Measurements from ENCODE around the gene RBM10.
"Not testable (repeated sequence)": the region's sequence is repeated elsewhere in the genome, so short reads cannot be mapped to it uniquely, and the experiment has no call there.

Gene RBM10

GRCh38 chrX:47144626-47145394 is at the start of gene RBM10, which contains the start of gene NDUFB11:
TSS of gene RBM10 (plus strand) at chrX:47145221. CDS start at chrX:47147482, 2,261 bp downstream.
TSS of gene NDUFB11 (minus strand) at chrX:47144702. CDS start at chrX:47144679, 23 bp downstream.
- H3K36me3 Mint-ChIP-seq (ENCODE audit: low read depth) = peaks cover 67% of the 10 kb centered on the region

DNA sequence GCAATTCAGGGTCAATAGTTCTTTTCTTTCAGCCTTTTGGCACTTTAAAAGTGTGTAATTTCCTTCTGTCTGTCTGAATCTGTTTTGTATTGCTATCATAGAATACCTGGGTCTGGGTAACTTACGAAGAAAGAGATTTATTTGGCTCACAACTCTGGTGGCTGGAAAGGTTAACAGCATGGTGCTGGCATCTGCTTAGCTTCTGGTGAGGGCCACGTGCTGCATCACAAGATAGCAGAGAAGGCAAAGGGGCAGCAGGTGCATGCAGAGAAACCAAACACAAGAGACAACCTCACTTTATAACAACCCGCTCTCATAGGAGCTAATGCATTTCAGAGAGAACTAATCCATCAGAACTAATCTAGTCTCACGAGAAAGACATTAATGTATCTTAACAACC is 48.0 kb upstream of the RBM10 start:
- no peaks in the 10 kb centered on the region for H3K4me1 Mint-ChIP-seq (ENCODE audit: low read depth)
- intact Hi-C loops (cut with micrococcal nuclease) = no loop called here
- no peaks in the 10 kb centered on the region for H3K9me3 Mint-ChIP-seq
- no peaks in the 10 kb centered on the region for H3K36me3 Mint-ChIP-seq (ENCODE audit: low read depth)
- no peak overlapping the region for H3K4me3 Mint-ChIP-seq
- no peak overlapping the region for H3K27ac Mint-ChIP-seq
- H3K27me3 Mint-ChIP-seq = no peaks in the 10 kb centered on the region

More at GRCh38 chrX:47144626-47145394, at the start of gene RBM10, which contains the start of gene NDUFB11:
- peak within 1 kb of the TSS; percentile 99 for H3K27ac Mint-ChIP-seq
- H3K27me3 Mint-ChIP-seq = no peaks in the 10 kb centered on the region
- intact Hi-C loops (cut with micrococcal nuclease) = loop anchor here (2.0 kb wide), 1 partner anchor 16 kb away; no protein-coding TSS in a partner anchor
- H3K4me1 Mint-ChIP-seq (ENCODE audit: low read depth) = peaks cover 36% of the 10 kb centered on the region
- H3K4me3 Mint-ChIP-seq = peak within 1 kb of the TSS; percentile 97
- no peaks in the 10 kb centered on the region for H3K9me3 Mint-ChIP-seq

GRCh38 chrX:47098338-47099094 is 46.5 kb upstream of the RBM10 start:
- Mint-ChIP-seq H3K9me3 (no peaks in the 10 kb centered on the region), H3K4me3 (no peak overlapping the region), H3K27ac (no peak overlapping the region), H3K4me1 (ENCODE audit: low read depth) (no peaks in the 10 kb centered on the region), H3K36me3 (ENCODE audit: low read depth) (no peaks in the 10 kb centered on the region), H3K27me3 (no peaks in the 10 kb centered on the region)
- intact Hi-C loops (cut with micrococcal nuclease) = no loop called here

GRCh38 chrX:47101206-47101605 is 43.8 kb upstream of the RBM10 start:
- Mint-ChIP-seq H3K27ac (no peak overlapping the region), H3K36me3 (ENCODE audit: low read depth) (no peaks in the 10 kb centered on the region)

DNA sequence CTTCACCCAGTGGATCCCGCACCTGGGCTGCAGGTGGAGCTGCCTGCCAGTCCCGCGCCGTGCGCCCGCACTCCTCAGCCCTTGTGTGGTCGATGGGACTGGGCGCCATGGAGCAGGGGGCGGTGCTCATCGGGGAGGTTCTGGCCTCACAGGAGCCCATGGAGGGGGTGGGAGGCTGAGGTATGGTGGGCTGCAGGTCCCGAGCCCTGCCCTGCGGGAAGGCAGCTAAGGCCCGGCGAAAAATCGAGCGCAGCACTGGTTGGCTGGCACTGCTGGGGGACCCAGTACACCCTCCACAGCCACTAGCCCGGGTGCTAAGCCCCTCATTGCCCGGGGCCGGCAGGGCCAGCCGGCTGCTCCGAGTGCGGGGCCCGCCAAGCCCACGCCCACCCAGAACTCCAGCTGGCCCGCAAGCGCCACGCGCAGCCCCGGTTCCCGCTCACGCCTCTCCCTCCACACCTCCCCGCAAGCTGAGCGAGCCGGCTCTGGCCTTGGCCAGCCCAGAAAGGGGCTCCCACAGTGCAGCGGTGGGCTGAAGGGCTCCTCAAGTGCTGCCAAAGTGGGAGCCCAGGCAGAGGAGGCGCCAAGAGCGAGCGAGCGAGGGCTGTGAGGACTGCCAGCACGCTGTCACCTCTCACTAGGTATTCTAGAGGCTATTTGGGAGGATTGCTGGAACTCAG is 33.9 kb upstream of the RBM10 start:
- intact Hi-C loops (cut with micrococcal nuclease); H3K27me3 Mint-ChIP-seq: not testable (repeated sequence)

More at GRCh38 chrX:47101206-47101605, 43.8 kb upstream of the RBM10 start:
- Mint-ChIP-seq H3K27me3 (no peaks in the 10 kb centered on the region), H3K9me3 (no peaks in the 10 kb centered on the region), H3K4me1 (ENCODE audit: low read depth) (no peaks in the 10 kb centered on the region), H3K4me3 (no peak overlapping the region)
- intact Hi-C loops (cut with micrococcal nuclease) = no loop called here

GRCh38 chrX:47112316-47112954 is 32.6 kb upstream of the RBM10 start:
- no peaks in the 10 kb centered on the region for H3K9me3 Mint-ChIP-seq
- no peaks in the 10 kb centered on the region for H3K4me1 Mint-ChIP-seq (ENCODE audit: low read depth)
- H3K36me3 Mint-ChIP-seq (ENCODE audit: low read depth) = no peaks in the 10 kb centered on the region
- intact Hi-C loops (cut with micrococcal nuclease) = no loop called here
- H3K4me3 Mint-ChIP-seq = no peak overlapping the region
- no peaks in the 10 kb centered on the region for H3K27me3 Mint-ChIP-seq
- no peak overlapping the region for H3K27ac Mint-ChIP-seq

More for the DNA sequence above, 33.9 kb upstream of the RBM10 start:
- not testable (repeated sequence) for H3K9me3 Mint-ChIP-seq; H3K36me3 Mint-ChIP-seq (ENCODE audit: low read depth); H3K27ac Mint-ChIP-seq; H3K4me1 Mint-ChIP-seq (ENCODE audit: low read depth); H3K4me3 Mint-ChIP-seq

- H3K27me3 Mint-ChIP-seq; H3K9me3 Mint-ChIP-seq; H3K36me3 Mint-ChIP-seq (ENCODE audit: low read depth); H3K27ac Mint-ChIP-seq; H3K4me1 Mint-ChIP-seq (ENCODE audit: low read depth); intact Hi-C loops (cut with micrococcal nuclease); H3K4me3 Mint-ChIP-seq: not testable (repeated sequence)
These were observed 28.4 kb upstream of the RBM10 start for GRCh38 chrX:47116551-47117110.

GRCh38 chrX:47124466-47124865 is 20.6 kb upstream of the RBM10 start:
- H3K36me3 Mint-ChIP-seq (ENCODE audit: low read depth); H3K4me3 Mint-ChIP-seq; H3K9me3 Mint-ChIP-seq; H3K27me3 Mint-ChIP-seq; H3K27ac Mint-ChIP-seq; H3K4me1 Mint-ChIP-seq (ENCODE audit: low read depth); intact Hi-C loops (cut with micrococcal nuclease): not testable (repeated sequence)

DNA sequence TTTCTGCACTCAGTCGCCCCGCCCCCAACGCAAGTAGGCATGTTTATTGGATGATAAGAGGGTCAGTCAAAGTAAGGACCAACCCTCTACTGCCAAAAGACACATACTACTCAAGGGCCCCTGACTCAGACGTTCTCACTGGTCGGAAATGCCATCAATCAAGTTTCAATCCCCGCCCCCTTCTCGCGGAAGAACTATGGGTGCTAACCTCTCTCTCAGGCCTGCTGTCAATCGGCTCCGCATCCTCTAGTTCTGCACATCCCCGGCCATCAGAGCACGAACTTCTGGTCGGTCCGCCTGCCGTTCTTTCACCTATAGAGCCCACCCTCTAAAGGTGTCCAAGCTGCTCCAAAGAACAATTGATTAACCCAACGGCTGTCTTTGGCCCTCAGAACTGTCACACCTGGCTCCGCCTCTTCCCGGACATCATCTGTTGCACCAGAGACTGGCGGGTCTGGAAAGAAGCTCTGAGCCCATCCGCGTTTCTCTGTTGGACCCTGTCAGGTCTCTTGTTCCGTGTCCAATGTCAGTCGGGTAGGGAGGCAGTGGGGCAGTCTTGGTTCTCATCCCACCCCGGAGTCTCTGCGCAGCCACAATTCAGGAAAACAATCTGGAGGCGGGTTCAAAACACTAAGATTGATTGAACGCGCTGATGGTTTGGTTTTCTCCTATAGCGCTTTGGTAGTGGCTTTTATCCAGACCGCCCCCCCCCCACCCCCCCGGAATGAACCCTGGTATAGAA is 15.7 kb upstream of the RBM10 start:
- no peaks in the 10 kb centered on the region for H3K27me3 Mint-ChIP-seq
- H3K9me3 Mint-ChIP-seq = no peaks in the 10 kb centered on the region
- peak overlapping the region; percentile 95 for H3K4me3 Mint-ChIP-seq
- peak overlapping the region; percentile 98 for H3K27ac Mint-ChIP-seq
- H3K4me1 Mint-ChIP-seq (ENCODE audit: low read depth) = no peaks in the 10 kb centered on the region
- intact Hi-C loops (cut with micrococcal nuclease) = loop anchor here (2.0 kb wide), 1 partner anchor 15 kb away; the partner anchor contains the start of genes NDUFB11 and RBM10
- peaks cover 6% of the 10 kb centered on the region for H3K36me3 Mint-ChIP-seq (ENCODE audit: low read depth)

- no peaks in the 10 kb centered on the region for H3K9me3 Mint-ChIP-seq
- H3K27me3 Mint-ChIP-seq = no peaks in the 10 kb centered on the region
- no peaks in the 10 kb centered on the region for H3K4me1 Mint-ChIP-seq (ENCODE audit: low read depth)
- intact Hi-C loops (cut with micrococcal nuclease) = loop anchor here (2.0 kb wide), 1 partner anchor 15 kb away; the partner anchor contains the start of genes NDUFB11 and RBM10
- H3K27ac Mint-ChIP-seq = peak overlapping the region; percentile 98
- peak overlapping the region; percentile 23 for H3K4me3 Mint-ChIP-seq
- peaks cover 6% of the 10 kb centered on the region for H3K36me3 Mint-ChIP-seq (ENCODE audit: low read depth)
These were observed 15.1 kb upstream of the RBM10 start for GRCh38 chrX:47129899-47130358.

DNA sequence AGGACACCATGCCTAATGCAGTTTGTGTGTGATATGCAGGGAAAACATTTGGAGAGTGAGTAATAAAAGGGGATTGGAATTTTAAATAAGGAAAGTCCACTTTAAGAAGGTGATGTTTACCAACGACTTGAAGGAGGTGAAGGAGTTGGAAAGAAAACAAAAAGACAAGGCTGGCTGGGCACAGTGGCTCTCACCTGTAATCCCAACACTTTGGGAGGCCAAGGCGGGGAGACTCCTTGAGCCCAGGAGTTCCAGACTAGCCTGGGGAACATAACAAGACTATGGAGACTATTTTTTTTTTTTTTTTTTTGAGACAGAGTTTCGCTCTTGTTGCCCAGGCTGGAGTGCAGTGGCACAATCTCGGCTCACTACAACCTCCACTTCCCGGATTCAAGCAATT is 11.5 kb upstream of the RBM10 start:
- Mint-ChIP-seq H3K27me3 (no peaks in the 10 kb centered on the region), H3K4me3 (no peak overlapping the region), H3K4me1 (ENCODE audit: low read depth) (no peaks in the 10 kb centered on the region), H3K9me3 (no peaks in the 10 kb centered on the region), H3K27ac (no peak overlapping the region), H3K36me3 (ENCODE audit: low read depth) (peaks cover 6% of the 10 kb centered on the region)
- intact Hi-C loops (cut with micrococcal nuclease) = no loop called here

- H3K9me3 Mint-ChIP-seq; H3K27ac Mint-ChIP-seq; H3K4me3 Mint-ChIP-seq; H3K27me3 Mint-ChIP-seq; intact Hi-C loops (cut with micrococcal nuclease); H3K4me1 Mint-ChIP-seq (ENCODE audit: low read depth): not testable (repeated sequence)
- H3K36me3 Mint-ChIP-seq (ENCODE audit: low read depth) = peaks cover 17% of the 10 kb centered on the region
These were observed 9.4 kb upstream of the RBM10 start for GRCh38 chrX:47135650-47136049.

DNA sequence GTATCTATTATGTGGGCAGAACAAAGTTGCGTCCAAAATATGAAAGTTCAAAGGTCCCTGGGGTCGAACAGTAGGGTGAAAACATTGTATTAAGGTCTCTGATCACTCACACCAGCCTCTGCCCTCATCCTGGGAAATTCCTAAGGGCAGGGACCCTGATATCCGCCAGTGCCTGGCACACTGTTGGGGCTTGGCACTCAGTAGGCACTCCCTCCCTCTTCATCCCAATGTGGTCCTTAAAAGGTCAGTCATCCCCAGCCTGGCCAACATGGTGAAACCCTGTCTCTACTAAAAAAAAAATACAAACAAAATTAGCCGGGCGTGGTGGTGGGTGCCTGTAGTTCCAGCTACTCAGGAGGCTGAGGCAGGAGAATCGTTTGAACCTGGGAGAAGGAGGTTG is 6.8 kb upstream of the RBM10 start:
- H3K36me3 Mint-ChIP-seq (ENCODE audit: low read depth) = peaks cover 41% of the 10 kb centered on the region
- peaks cover 17% of the 10 kb centered on the region for H3K4me1 Mint-ChIP-seq (ENCODE audit: low read depth)
- H3K9me3 Mint-ChIP-seq = no peaks in the 10 kb centered on the region
- intact Hi-C loops (cut with micrococcal nuclease) = no loop called here
- H3K4me3 Mint-ChIP-seq = no peak overlapping the region
- H3K27ac Mint-ChIP-seq = no peak overlapping the region
- no peaks in the 10 kb centered on the region for H3K27me3 Mint-ChIP-seq

All from dendritic cell treated with granulocyte-macrophage colony-stimulating factor and Interleukin-4, amounts not matched to agents 40 ng/mL and 50 ng/mL, for 4 days (primary cell).